ENCODE results near the gene RPUSD4. TPM values are rescaled to one million over a fixed set of nuclear protein-coding genes. Genes with fewer than 3 reads are reported as not detected.

The RPUSD4 gene, protein sequence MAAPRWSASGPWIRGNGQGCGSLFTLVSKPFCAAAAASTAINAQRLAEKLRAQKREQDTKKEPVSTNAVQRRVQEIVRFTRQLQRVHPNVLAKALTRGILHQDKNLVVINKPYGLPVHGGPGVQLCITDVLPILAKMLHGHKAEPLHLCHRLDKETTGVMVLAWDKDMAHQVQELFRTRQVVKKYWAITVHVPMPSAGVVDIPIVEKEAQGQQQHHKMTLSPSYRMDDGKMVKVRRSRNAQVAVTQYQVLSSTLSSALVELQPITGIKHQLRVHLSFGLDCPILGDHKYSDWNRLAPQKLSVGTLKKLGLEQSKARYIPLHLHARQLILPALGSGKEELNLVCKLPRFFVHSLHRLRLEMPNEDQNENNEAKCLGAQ
- 31.7 and 38.6 TPM in 2 replicates for total RNA-seq

DNA sequence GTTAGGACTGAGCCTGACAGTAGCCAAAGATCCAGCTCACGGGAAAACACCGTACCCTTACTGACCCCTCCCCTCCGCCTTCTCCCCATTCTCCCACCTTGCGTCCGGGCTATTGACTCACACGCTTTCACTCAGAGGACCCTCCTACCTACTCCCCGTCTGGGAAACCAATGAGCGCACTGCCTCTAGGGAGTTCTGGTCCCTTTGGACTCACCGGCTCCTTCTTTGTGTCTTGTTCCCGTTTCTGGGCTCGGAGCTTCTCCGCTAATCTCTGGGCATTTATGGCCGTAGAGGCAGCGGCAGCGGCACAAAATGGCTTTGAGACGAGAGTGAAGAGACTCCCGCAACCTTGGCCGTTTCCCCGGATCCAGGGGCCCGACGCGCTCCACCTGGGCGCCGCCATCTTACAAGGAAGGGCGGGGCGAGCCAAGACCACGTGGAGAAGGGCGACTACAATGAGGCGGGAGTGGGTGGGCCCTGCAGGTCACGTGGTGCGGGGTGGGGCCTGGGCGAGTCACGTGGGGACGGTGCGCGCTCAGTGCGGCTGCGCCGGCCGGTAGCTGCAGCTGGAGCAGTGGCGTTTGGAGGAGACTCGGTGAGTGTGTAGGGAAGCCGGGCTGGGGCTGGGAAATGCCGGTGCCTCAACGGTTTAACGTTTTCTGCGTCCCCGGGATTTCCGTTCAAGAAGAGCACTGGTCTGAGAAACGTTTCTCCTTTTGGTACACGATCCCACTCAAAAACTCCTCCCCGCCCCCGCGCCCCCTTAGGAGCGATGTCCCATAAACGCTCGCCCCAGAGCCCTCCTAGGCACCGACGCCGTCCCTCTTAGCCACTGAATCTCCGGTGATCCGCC lies at the start of gene RPUSD4, which contains the start of gene FAM118B:
TSS of gene RPUSD4 (minus strand) at position 415 of the 853 bp plus-strand sequence. CDS start at position 403, 12 bp downstream.
TSS of gene FAM118B (plus strand) at position 547 of the 853 bp plus-strand sequence. CDS start 23,220 bp downstream, outside the sequence.

Other genes with a start within 250 kb of the RPUSD4 start
- 0.81 and 7.0 TPM in 2 replicates for gene CDON, start 148.8 kb downstream of the RPUSD4 start, total RNA-seq
- gene FAM118B, start 132 bp upstream of the RPUSD4 start, total RNA-seq, result 15.7 and 32.5 TPM in 2 replicates
- gene SRPRA, start 57.2 kb upstream of the RPUSD4 start, total RNA-seq, result 33.2 and 97.5 TPM in 2 replicates
- gene FOXRED1, start 57.5 kb upstream of the RPUSD4 start, total RNA-seq, result 9.4 and 17.3 TPM in 2 replicates
- 1.9 and 4.9 TPM in 2 replicates for gene TIRAP, start 71.4 kb upstream of the RPUSD4 start, total RNA-seq
- gene DCPS, start 92.4 kb upstream of the RPUSD4 start, total RNA-seq, result 6.4 and 7.6 TPM in 2 replicates
- 8.4 and 12.7 TPM in 2 replicates for gene ST3GAL4, start 144.0 kb upstream of the RPUSD4 start, total RNA-seq

Measured in bladder microvascular endothelial cell (primary cell).